Measurements from ENCODE around the gene CELSR1. TPM values are rescaled to one million over a fixed set of nuclear protein-coding genes. Genes with fewer than 3 reads are reported as not detected.

Gene CELSR1
- total and polyA plus RNA-seq, 2 of the 13 experiments (the other 11 are each of a cell fraction or from before 2014, with no cell fraction given): 0.78 to 1.8 TPM

- TF ChIP-seq STAG1 (CRISPR knock-in tag; IDR thresholded peaks at IDR 0.05) (no peak), WIZ (CRISPR knock-in tag; IDR thresholded peaks at IDR 0.05) (0 out of 2 replicates have a peak, but pooled peaks have one; percentile 60), ZMYM3 (CRISPR knock-in tag; IDR thresholded peaks at IDR 0.05) (peak; percentile 50), THAP7 (CRISPR knock-in tag; IDR thresholded peaks at IDR 0.05) (0 out of 2 replicates have a peak, but pooled peaks have one; percentile 25), DPF2 (CRISPR knock-in tag; IDR thresholded peaks at IDR 0.05; ENCODE audit: borderline replicate concordance, low read depth) (no peak; the same call in 1 of the 2 replicates), KLF15 (CRISPR knock-in tag; IDR thresholded peaks at IDR 0.05; ENCODE audit: borderline replicate concordance) (no peak), NFKBIZ (CRISPR knock-in tag; IDR thresholded peaks at IDR 0.05) (peak; percentile 52; the same call in 1 of the 2 replicates), ARNT2 (CRISPR knock-in tag; IDR thresholded peaks at IDR 0.05; ENCODE audit: low read depth) (0 out of 2 replicates have a peak, but pooled peaks have one; percentile 62), ZNF335 (CRISPR knock-in tag; IDR thresholded peaks at IDR 0.05) (peak; percentile 73; the same call in 1 of the 2 replicates), ZNF776 (CRISPR knock-in tag; IDR thresholded peaks at IDR 0.05) (peak; percentile 57; the same call in 1 of the 2 replicates), ZNF614 (CRISPR knock-in tag; IDR thresholded peaks at IDR 0.05; ENCODE audit: borderline replicate concordance) (peak; percentile 77; the same call in 1 of the 2 replicates), ARNTL (CRISPR knock-in tag; IDR thresholded peaks at IDR 0.05) (0 out of 2 replicates have a peak, but pooled peaks have one; percentile 41), ZNF563 (CRISPR knock-in tag; IDR thresholded peaks at IDR 0.05) (0 out of 2 replicates have a peak, but pooled peaks have one; percentile 51), ZNF691 (CRISPR knock-in tag; IDR thresholded peaks at IDR 0.05; ENCODE audit: borderline replicate concordance, low read depth) (peak; percentile 61; the same call in 1 of the 2 replicates), HNF4G (IDR thresholded peaks at IDR 0.05; ENCODE audit: borderline replicate concordance, low read depth, low read length) (peak; percentile 88), HNF4G (CRISPR knock-in tag; IDR thresholded peaks at IDR 0.05; ENCODE audit: borderline replicate concordance, low read depth) (peak; percentile 83; the same call in 1 of the 2 replicates), ZNF777 (CRISPR knock-in tag; IDR thresholded peaks at IDR 0.05) (no peak; the same call in 1 of the 2 replicates), RCOR2 (CRISPR knock-in tag; IDR thresholded peaks at IDR 0.05) (0 out of 2 replicates have a peak, but pooled peaks have one; percentile 28), NONO (IDR thresholded peaks at IDR 0.05) (no peak), NONO (CRISPR knock-in tag; conservative IDR thresholded peaks at IDR 0.05) (peak; percentile 80)
- TF ChIP-seq, protein P1, sequence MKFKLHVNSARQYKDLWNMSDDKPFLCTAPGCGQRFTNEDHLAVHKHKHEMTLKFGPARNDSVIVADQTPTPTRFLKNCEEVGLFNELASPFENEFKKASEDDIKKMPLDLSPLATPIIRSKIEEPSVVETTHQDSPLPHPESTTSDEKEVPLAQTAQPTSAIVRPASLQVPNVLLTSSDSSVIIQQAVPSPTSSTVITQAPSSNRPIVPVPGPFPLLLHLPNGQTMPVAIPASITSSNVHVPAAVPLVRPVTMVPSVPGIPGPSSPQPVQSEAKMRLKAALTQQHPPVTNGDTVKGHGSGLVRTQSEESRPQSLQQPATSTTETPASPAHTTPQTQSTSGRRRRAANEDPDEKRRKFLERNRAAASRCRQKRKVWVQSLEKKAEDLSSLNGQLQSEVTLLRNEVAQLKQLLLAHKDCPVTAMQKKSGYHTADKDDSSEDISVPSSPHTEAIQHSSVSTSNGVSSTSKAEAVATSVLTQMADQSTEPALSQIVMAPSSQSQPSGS (CRISPR knock-in tag; IDR thresholded peaks at IDR 0.05): peak; percentile 74
These were observed 106.2 kb downstream of the CELSR1 start (continued) for GRCh38 chr22:46430961-46431838.
